ENCODE data around the gene OCIAD2.

Gene OCIAD2

GRCh38 chr4:48841045-48841827, 65.3 kb downstream of the OCIAD2 start:
- H3K9ac ChIP-seq, result no peak overlapping the region
- H3K4me1 ChIP-seq, result no peaks in the 10 kb centered on the region
- H3K36me3 ChIP-seq, result peaks cover 98% of the 10 kb centered on the region
- H4K20me1 ChIP-seq, result peaks cover 46% of the 10 kb centered on the region
- H3K4me2 ChIP-seq, result no peak overlapping the region
- no peak for TF ChIP-seq Cebpa-rat (IDR thresholded peaks at IDR 0.05)
- H3K9me3 ChIP-seq, result no peaks in the 10 kb centered on the region
- H3K27me3 ChIP-seq, result no peaks in the 10 kb centered on the region
- H3K27ac ChIP-seq, result no peak overlapping the region
- H3K4me3 ChIP-seq, result no peak overlapping the region

- Histone ChIP-seq H4K20me1 (peaks cover 46% of the 10 kb centered on the region), H3K4me3 (no peak overlapping the region), H3K36me3 (peaks cover 87% of the 10 kb centered on the region), H3K27me3 (no peaks in the 10 kb centered on the region), H3K9ac (no peak overlapping the region), H3K27ac (no peak overlapping the region), H3K9me3 (no peaks in the 10 kb centered on the region), H3K4me1 (peaks cover 14% of the 10 kb centered on the region), H3K4me2 (no peak overlapping the region)
- no peak for TF ChIP-seq Cebpa-rat (IDR thresholded peaks at IDR 0.05)
These were observed 69.9 kb downstream of the OCIAD2 start for GRCh38 chr4:48836658-48837057.

All from BLaER1 (cell line).